ENCODE measurements around the gene UBE2F. TPM values are rescaled to one million over a fixed set of nuclear protein-coding genes. Genes with fewer than 3 reads are reported as not detected.

Gene UBE2F
- total and polyA plus RNA-seq, 2 of the 4 experiments (the other 2 are of a cell fraction) = 44.6 to 59.8 TPM

DNA sequence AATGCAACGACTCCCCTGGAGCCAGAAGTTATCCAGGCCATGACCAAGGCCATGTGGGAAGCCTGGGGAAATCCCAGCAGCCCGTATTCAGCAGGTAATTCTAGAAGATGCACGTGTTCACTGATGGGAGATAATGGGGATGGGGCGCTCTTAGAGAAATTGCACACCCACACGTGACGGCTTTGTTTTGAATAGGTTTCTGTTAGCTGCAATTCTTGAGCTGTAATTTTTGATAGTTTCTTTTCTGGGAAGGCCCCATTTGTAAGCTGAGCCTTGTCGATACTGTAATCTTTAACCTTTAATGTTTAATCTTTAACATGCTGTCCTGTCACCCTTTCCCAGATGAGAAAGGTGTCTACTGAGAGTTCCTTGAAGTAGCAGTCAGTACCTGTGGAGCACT, 97.6 kb downstream of the UBE2F start:
- in situ Hi-C loops (cut with MboI; ENCODE audit: low sequenced_read_pairs) (no loop called here), intact Hi-C loops (cut with micrococcal nuclease) (loop anchor here (5.0 kb wide), 2 partner anchors 97 to 113 kb away; partner anchors contain the start of gene UBE2F), dilution Hi-C loops (cut with HindIII; ENCODE audit: low sequenced_read_pairs, unreplicated experiment) (no loop called here)
- ChIA-PET POLR2A (ENCODE audit: unreplicated experiment) (no interaction called here), CTCF (no interaction called here)
- Histone ChIP-seq H3K36me3 (ENCODE audit: control insufficient read depth, insufficient read depth, low read length) (peaks cover 13% of the 10 kb centered on the region), H3K4me3 (ENCODE audit: insufficient read depth, low read depth, low read length) (no peak overlapping the region), H3K56ac (ENCODE audit: extremely low read depth, insufficient read depth, low read length) (no peak overlapping the region), H3K79me1 (ENCODE audit: low read depth in 1 of 2, low read length in 2 of 2) (peaks cover 8 to 32% of the 10 kb centered on the region in 2 experiments), H3K4me2 (ENCODE audit: low read depth, low read length) (no peak overlapping the region), H3K4ac (ENCODE audit: low read depth, low read length) (no peak overlapping the region), H2BK20ac (ENCODE audit: low read depth, low read length) (no peak overlapping the region), H4K5ac (ENCODE audit: low read depth, low read length) (no peak overlapping the region), H2BK5ac (ENCODE audit: low read depth, low read length, poor library complexity, severe bottlenecking) (no peak overlapping the region), H2BK120ac (ENCODE audit: low read depth, low read length) (no peak overlapping the region), H3K14ac (replicated peaks; ENCODE audit: low read depth, low read length) (no peak overlapping the region), H2BK15ac (ENCODE audit: low read depth, low read length) (no peak overlapping the region), H3K18ac (ENCODE audit: low read depth, low read length) (no peak overlapping the region), H3K27me3 (ENCODE audit: control insufficient read depth, insufficient read depth, low read length) (no peaks in the 10 kb centered on the region), H2AK9ac (replicated peaks; ENCODE audit: low read depth, low read length, poor library complexity) (no peak overlapping the region), H4K91ac (ENCODE audit: insufficient read depth, low read depth, low read length) (no peak overlapping the region), H3K27ac (ENCODE audit: insufficient read depth, low read length) (no peak overlapping the region), H3K9me3 (ENCODE audit: control insufficient read depth, insufficient read depth, low read length) (no peaks in the 10 kb centered on the region), H3K4me1 (ENCODE audit: control insufficient read depth, insufficient read depth, low read length) (no peaks in the 10 kb centered on the region; the same call in 1 of the 2 replicates), H3K9ac (ENCODE audit: low read depth, low read length) (no peak overlapping the region), H4K20me1 (ENCODE audit: insufficient read depth, low read length) (no peaks in the 10 kb centered on the region), H3K23ac (ENCODE audit: low read depth, low read length) (no peak overlapping the region), H2AFZ (replicated peaks; ENCODE audit: low read length, poor library complexity) (no peak overlapping the region), H4K8ac (ENCODE audit: low read depth in 2 of 2, low read length in 2 of 2) (no peak overlapping the region), H3K9me1 (ENCODE audit: insufficient read depth, low read length) (no peaks in the 10 kb centered on the region; the same call in 1 of the 2 replicates), H2AK5ac (ENCODE audit: low read depth, low read length) (no peak overlapping the region)
- ATAC-seq (ENCODE audit: low read depth) (no peak), DNase-seq (no peak)
- no TSS peak for BruUV-seq (replicated peaks)
- TF ChIP-seq CEBPB (IDR thresholded peaks at IDR 0.05; ENCODE audit: low read depth, low read length) (no peak), RCOR1 (IDR thresholded peaks at IDR 0.05; ENCODE audit: insufficient replicate concordance, low read length) (no peak), MXI1 (IDR thresholded peaks at IDR 0.05; ENCODE audit: borderline replicate concordance, low read depth, low read length) (no peak), RFX5 (IDR thresholded peaks at IDR 0.05; ENCODE audit: low read depth, low read length) (no peak), POLR2A (IDR thresholded peaks at IDR 0.05; ENCODE audit: low read depth, low read length) (no peak), NFE2L2 (IDR thresholded peaks at IDR 0.05; ENCODE audit: low read depth, low read length) (no peak), BHLHE40 (IDR thresholded peaks at IDR 0.05; ENCODE audit: low read depth, low read length) (no peak), MAZ (IDR thresholded peaks at IDR 0.05; ENCODE audit: borderline replicate concordance, low read depth, low read length) (no peak), CHD1 (IDR thresholded peaks at IDR 0.05; ENCODE audit: low read depth, low read length) (no peak), SMC3 (IDR thresholded peaks at IDR 0.05; ENCODE audit: low read depth, low read length) (no peak), RAD21 (IDR thresholded peaks at IDR 0.05; ENCODE audit: low read length) (no peak)
- TF ChIP-seq, protein P1, sequence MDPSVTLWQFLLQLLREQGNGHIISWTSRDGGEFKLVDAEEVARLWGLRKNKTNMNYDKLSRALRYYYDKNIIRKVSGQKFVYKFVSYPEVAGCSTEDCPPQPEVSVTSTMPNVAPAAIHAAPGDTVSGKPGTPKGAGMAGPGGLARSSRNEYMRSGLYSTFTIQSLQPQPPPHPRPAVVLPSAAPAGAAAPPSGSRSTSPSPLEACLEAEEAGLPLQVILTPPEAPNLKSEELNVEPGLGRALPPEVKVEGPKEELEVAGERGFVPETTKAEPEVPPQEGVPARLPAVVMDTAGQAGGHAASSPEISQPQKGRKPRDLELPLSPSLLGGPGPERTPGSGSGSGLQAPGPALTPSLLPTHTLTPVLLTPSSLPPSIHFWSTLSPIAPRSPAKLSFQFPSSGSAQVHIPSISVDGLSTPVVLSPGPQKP (IDR thresholded peaks at IDR 0.05; ENCODE audit: borderline replicate concordance, low read depth, low read length) = no peak
- 96% methylated on average over 4 of the region's 7 CpGs; no CpG with 5 or more reads in 1 of the 2 experiments for WGBS, 2 experiments (ENCODE audit: extremely low coverage in 2 of 2, insufficient read length in 1 of 2)
